Transverse colon (tissue), 4 donors: ENCODE measurements around the gene E2F2. TPM values are rescaled to one million over a fixed set of nuclear protein-coding genes. Genes with fewer than 3 reads are reported as not detected.
A peak's percentile ranks its signal among the peaks of the same experiment; 100 is the strongest.

Source experiments
- DNase-seq: peaks from one replicate; pipeline ENCODE4 v3.0.0-alpha.2; 2019
- H3K27ac ChIP-seq, 4 donors: fragments of 200-600 bp; sonication (generic); 2 replicates each; pipeline ENCODE4 v1.5.1; 2016 to 2018; ENCODE audit warnings: inconsistent platforms in 4 of 4
- H3K27me3 ChIP-seq: fragments of 200-600 bp; sonication (generic); 2 replicates; pipeline ENCODE4 v1.5.1; 2017; ENCODE audit warnings: inconsistent platforms
- H3K36me3 ChIP-seq, 4 donors: fragments of 200-600 bp; sonication (generic); 2 replicates each; pipeline ENCODE4 v1.5.1; 2017 to 2019; ENCODE audit warnings: inconsistent platforms in 4 of 4
- H3K4me1 ChIP-seq, 4 donors: fragments of 200-600 bp; sonication (generic); 2 replicates each; pipeline ENCODE4 v1.5.1; 2017 to 2020; ENCODE audit warnings: inconsistent platforms in 4 of 4
- H3K4me3 ChIP-seq, 4 donors: fragments of 200-600 bp; sonication (generic); 1 replicate in 1 of 4; 2 replicates in 3 of 4; pipeline versions ENCODE4 v1.5.1 to v1.6.1; 2017 to 2019; ENCODE audit warnings: inconsistent platforms in 4 of 4
- H3K9me3 ChIP-seq, 2 donors: fragments of 200-600 bp; sonication (generic); 2 replicates each; pipeline ENCODE4 v1.5.1; 2017 to 2019; ENCODE audit warnings: inconsistent platforms in 2 of 2
- EP300 ChIP-seq: sonication (generic); formaldehyde crosslinking; IDR thresholded peaks from one replicate; pipeline ENCODE4 v1.6.1; 2017; ENCODE audit warnings: antibody characterized with exemption, low read depth
- POLR2A ChIP-seq: fragments of 450-650 bp; IDR thresholded peaks from one replicate; pipeline ENCODE4 v1.6.1; 2016; ENCODE audit warnings: antibody characterized with exemption, mild to moderate bottlenecking, moderate library complexity
- POLR2AphosphoS5 ChIP-seq, 3 donors: sonication (generic); formaldehyde crosslinking; IDR thresholded peaks; one replicate each; pipeline ENCODE4 v1.6.1; 2016; ENCODE audit warnings: antibody characterized with exemption in 3 of 3
- WGBS, 2 donors: methylation state at CpG; one replicate each; pipeline ENCODE4 v1.1.5; 2018; ENCODE audit warnings: low coverage in 1 of 2; 5-methylcytosine and 5-hydroxymethylcytosine counted together
- in situ Hi-C, 4 donors: fragments of 200-750 bp; cut with MboI; loops; one replicate each; pipeline versions ENCODE4 v1.15.0 to v1.15.1; 2017; ENCODE audit warnings: low sequenced_read_pairs in 3 of 4, low pct_ligation_motif_present in 1 of 4, low pct_unique_long_range_greater_than_20kb in 1 of 4
- intact Hi-C: fragments of 100-400 bp; cut with DNase I; formaldehyde crosslinking; loops from one replicate; pipeline ENCODE4 v1.15.1; 2023; ENCODE audit warnings: low total_unique reads
- total RNA-seq, 4 donors: library from RNA; depleted of rRNA; stranded (reverse); fragments of >200 nt; gene quantifications; one replicate each; pipeline ENCODE4 v1.1.0, GENCODE V29; 2016
- TF ChIP-seq, protein P1 (sequence below), 5 experiments: fragments of 200-600 bp in 3 of 5; fragments of 450-650 bp in 2 of 5; sonication (generic) in 3 of 5; IDR thresholded peaks; 1 replicate in 2 of 5; 2 replicates in 3 of 5; pipeline ENCODE4 v1.5.1; 2016 to 2017; ENCODE audit warnings: antibody characterized with exemption in 5 of 5, inconsistent platforms in 3 of 5, mild to moderate bottlenecking in 2 of 5, moderate library complexity in 1 of 5

The E2F2 gene
- total RNA-seq, 4 donors from 2014 or later, result 6.7 to 11.6 (median 8.9) TPM

DNA sequence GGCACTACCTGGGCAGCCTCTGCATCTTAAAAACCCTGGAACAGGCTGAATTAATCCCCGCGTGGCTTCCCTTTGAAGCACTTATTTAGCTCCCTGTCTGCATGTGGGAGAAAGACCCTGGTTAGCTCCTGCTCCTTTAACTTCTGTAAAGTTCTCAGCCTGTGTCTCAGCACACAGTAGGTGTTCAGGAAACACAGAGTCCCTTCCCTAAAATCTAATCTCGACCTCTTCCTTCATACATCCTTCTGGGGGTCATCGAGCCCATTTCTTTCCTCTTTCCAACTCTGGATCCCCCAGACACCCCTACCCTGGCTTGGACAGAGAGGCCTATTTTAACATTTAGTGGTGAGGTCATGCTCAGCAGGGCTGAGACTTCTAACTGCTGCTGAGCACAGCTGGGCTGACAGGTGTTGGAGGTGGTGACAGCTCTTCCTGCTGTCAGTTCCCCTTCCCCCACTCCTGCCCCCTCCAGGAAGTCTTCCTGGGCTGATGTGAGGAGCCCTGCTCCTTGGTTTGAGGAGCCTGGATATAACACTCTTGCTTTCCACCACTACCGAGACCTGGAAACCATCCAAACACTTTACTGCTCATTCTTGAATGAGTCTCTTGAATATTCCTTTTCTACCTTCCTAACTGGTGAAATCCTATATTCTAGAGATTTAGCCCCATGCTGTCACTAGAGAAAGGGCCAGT is 5.3 kb downstream of the E2F2 start:
- H3K9me3 ChIP-seq, result no peaks in the 10 kb centered on the region
- peak overlapping the region; percentile 87 to 90 (median 88) for H3K27ac ChIP-seq
- WGBS, 2 donors, result 46 to 56% methylated on average over 3 to 5 of the region's 5 CpGs
- TF ChIP-seq POLR2A, result no peak
- peak; percentile 41 to 52 (median 44) for TF ChIP-seq POLR2AphosphoS5 (IDR thresholded peaks at IDR 0.05)
- H3K36me3 ChIP-seq, result no peaks in the 10 kb centered on the region
- DNase-seq, result peak; percentile 70
- no peaks in the 10 kb centered on the region for H3K27me3 ChIP-seq
- peaks cover 46 to 70% (median 65%) of the 10 kb centered on the region in 4 donors for H3K4me1 ChIP-seq
- H3K4me3 ChIP-seq, result no peak overlapping the region
- in situ Hi-C loops (no loop called here), intact Hi-C loops (no loop called here)

DNA sequence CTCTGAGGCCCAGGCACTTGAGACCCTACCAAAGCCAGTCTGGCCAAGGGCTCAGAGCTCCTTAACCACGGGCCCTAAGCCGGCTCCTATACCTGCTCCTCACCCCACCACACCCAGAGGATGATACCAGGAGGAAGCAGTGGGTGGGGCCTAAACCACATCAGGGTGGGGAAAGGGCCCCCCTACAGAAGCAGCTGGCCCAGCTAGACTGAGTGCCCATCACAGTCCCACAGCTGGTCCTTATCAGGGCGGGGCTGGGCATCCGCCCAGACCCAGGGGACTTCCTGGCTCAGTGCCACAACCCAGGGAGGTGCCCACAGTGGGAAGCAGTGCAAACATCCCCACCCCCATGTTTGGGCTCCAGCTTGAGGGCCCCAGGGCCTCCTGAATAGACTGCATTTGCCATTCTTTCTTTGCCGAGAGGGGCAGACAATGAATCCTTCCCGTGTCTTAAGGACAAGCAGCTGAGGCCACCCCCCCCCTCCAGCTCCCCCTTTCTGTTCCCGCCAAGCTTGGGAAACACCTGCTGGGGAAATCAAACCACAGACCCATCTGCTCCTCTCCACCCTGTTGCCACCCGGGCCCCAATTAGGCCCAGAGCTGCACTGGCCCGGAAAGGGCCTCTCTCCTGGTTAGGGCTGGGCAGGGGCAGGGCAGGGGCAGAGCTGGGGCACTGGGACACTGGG is 6.2 kb downstream of the E2F2 start:
- H3K4me1 ChIP-seq, result peaks cover 38 to 62% (median 57%) of the 10 kb centered on the region in 4 donors
- intact Hi-C loops, result no loop called here
- 23% methylated on average over 7 of the region's 9 CpGs; no CpG with 5 or more reads in 1 of the 2 donors for WGBS, 2 donors
- H3K9me3 ChIP-seq, result no peaks in the 10 kb centered on the region
- H3K27ac ChIP-seq, result peak overlapping the region; percentile 87 to 90 (median 88)
- DNase-seq, result peak; percentile 92
- H3K27me3 ChIP-seq, result no peaks in the 10 kb centered on the region
- TF ChIP-seq POLR2AphosphoS5 (IDR thresholded peaks at IDR 0.05), result peak; percentile 25 to 71 (median 58)
- TF ChIP-seq POLR2A, result peak; percentile 61
- TF ChIP-seq, protein P1, sequence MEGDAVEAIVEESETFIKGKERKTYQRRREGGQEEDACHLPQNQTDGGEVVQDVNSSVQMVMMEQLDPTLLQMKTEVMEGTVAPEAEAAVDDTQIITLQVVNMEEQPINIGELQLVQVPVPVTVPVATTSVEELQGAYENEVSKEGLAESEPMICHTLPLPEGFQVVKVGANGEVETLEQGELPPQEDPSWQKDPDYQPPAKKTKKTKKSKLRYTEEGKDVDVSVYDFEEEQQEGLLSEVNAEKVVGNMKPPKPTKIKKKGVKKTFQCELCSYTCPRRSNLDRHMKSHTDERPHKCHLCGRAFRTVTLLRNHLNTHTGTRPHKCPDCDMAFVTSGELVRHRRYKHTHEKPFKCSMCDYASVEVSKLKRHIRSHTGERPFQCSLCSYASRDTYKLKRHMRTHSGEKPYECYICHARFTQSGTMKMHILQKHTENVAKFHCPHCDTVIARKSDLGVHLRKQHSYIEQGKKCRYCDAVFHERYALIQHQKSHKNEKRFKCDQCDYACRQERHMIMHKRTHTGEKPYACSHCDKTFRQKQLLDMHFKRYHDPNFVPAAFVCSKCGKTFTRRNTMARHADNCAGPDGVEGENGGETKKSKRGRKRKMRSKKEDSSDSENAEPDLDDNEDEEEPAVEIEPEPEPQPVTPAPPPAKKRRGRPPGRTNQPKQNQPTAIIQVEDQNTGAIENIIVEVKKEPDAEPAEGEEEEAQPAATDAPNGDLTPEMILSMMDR (IDR thresholded peaks at IDR 0.05), result no peak
- TF ChIP-seq EP300, result peak; percentile 28
- H3K36me3 ChIP-seq, result no peaks in the 10 kb centered on the region
- H3K4me3 ChIP-seq, result no peak overlapping the region
- in situ Hi-C loops, result no loop called here

DNA sequence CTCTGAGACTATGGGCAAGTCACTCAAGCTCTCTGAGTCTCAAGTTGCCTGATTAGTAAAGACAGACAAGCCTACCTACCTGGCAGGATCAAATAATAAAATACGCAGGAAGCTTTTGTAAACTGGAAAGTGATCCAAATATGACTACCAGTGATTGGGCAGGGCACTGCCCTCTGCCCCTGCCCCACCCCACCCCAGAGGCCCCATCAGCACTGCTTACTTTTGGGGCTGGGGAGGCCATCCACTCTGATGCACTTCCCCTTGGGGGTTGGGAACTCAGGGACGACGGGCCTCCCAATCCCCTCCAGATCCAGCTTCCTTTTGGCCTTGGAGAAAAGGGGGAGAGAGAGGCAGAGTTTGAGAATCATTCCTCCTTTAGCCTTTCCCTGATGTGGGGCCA is 6.9 kb downstream of the E2F2 start:
- H3K4me1 ChIP-seq, result peaks cover 36 to 55% (median 50%) of the 10 kb centered on the region in 4 donors
- no peaks in the 10 kb centered on the region for H3K9me3 ChIP-seq
- TF ChIP-seq EP300 (no peak), POLR2AphosphoS5 (IDR thresholded peaks at IDR 0.05) (peak in 1 of 3 donors; percentile 36), POLR2A (peak; percentile 20)
- TF ChIP-seq, protein P1 (IDR thresholded peaks at IDR 0.05), result no peak
- WGBS, 2 donors, result 20 to 55% methylated on average over 1 to 2 of the region's 3 CpGs
- peak overlapping the region; percentile 87 to 90 (median 88) for H3K27ac ChIP-seq
- no peaks in the 10 kb centered on the region for H3K36me3 ChIP-seq
- H3K4me3 ChIP-seq, result no peak overlapping the region
- in situ Hi-C loops, result no loop called here
- intact Hi-C loops, result no loop called here
- H3K27me3 ChIP-seq, result no peaks in the 10 kb centered on the region
- DNase-seq, result peak; percentile 77

DNA sequence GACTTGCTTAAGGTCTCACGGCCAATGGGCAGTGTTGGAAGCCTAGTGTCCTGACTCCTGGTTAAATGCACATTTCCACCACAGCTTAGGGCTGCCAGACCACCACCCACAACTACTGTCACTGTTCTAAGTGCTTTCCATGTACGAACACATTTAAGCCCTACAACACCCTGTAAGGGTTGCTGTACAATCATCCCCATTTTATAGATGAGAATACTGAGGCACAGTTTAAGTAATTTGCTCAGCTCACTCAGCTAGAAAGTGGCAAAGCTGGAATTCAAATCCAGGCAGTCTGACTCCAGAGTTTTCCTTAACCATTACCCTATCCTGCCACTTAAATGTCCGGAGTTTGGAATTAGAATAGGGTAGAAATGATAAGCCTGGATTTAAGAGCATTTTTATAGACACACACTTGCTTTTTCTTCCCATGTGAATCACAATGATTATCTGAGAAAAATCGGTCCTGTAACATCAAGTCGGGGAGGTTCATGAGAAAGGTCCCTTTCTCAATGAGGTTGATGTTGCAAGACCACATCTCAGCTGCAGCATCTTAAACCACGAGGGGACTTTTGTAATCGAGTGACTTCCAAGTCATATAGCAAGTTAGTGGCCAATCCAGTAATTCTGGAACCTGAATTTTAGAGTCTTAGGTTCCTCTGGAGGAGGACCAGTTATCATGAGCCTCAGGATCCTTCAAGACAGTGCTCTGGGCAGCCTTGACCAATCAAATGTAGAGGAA is 8.6 kb downstream of the E2F2 start:
- Histone ChIP-seq H3K36me3 (no peaks in the 10 kb centered on the region), H3K4me3 (no peak overlapping the region), H3K4me1 (peaks cover 21 to 37% (median 33%) of the 10 kb centered on the region in 4 donors), H3K27ac (no peak overlapping the region), H3K9me3 (no peaks in the 10 kb centered on the region), H3K27me3 (no peaks in the 10 kb centered on the region)
- in situ Hi-C loops, result no loop called here
- 62 to 77% methylated on average over 2 to 7 of the region's 7 CpGs for WGBS, 2 donors
- intact Hi-C loops, result no loop called here
- no peak for TF ChIP-seq POLR2AphosphoS5 (IDR thresholded peaks at IDR 0.05)
- no peak for TF ChIP-seq POLR2A
- TF ChIP-seq, protein P1 (IDR thresholded peaks at IDR 0.05), result no peak
- no peak for TF ChIP-seq EP300
- DNase-seq, result no peak
